ENCODE data around the gene TNS1. TPM values are rescaled to one million over a fixed set of nuclear protein-coding genes. Genes with fewer than 3 reads are reported as not detected.

Gene TNS1
- total and polyA plus RNA-seq, 10 of the 15 experiments (the other 5 are each of a cell fraction or from before 2014, with no cell fraction given), result 0.05 to 0.44 TPM; not detected in 8

GRCh38 chr2:217851191-217852020, 151.4 kb downstream of the TNS1 start:
- SMC1A ChIA-PET (ENCODE audit: uncharacterized antibody, unreplicated experiment), result no interaction called here
- TF ChIP-seq KDM1A (IDR thresholded peaks at IDR 0.05; ENCODE audit: borderline replicate concordance) (no peak), ZNF207 (IDR thresholded peaks at IDR 0.05; ENCODE audit: borderline replicate concordance) (no peak), SPI1 (IDR thresholded peaks at IDR 0.05; ENCODE audit: borderline replicate concordance, insufficient read depth, low read depth, low read length) (no peak), NR2F1 (conservative IDR thresholded peaks at IDR 0.05) (no peak), POU2F2 (IDR thresholded peaks at IDR 0.05; ENCODE audit: borderline replicate concordance, low read depth, low read length) (no peak), YY1 (IDR thresholded peaks at IDR 0.05; ENCODE audit: low read depth, low read length) (no peak), GABPA (IDR thresholded peaks at IDR 0.05; ENCODE audit: low read depth) (no peak), MEF2A (IDR thresholded peaks at IDR 0.05; ENCODE audit: insufficient read depth, low read depth, low read length) (no peak), POLR2A (IDR thresholded peaks at IDR 0.05; ENCODE audit: low read depth, low read length) (no peak)
- in situ Hi-C loops (cut with MboI) (no loop called here), intact Hi-C loops (cut with micrococcal nuclease; ENCODE audit: unreplicated experiment) (no loop called here)
- H3K27ac ChIP-seq (ENCODE audit: control insufficient read depth, insufficient read depth), result no peak overlapping the region
- no peak for ATAC-seq
- H3K27me3 ChIP-seq (replicated peaks in 1 of 2; ENCODE audit: control insufficient read depth in 2 of 2, insufficient read depth in 2 of 2, low read length in 1 of 2), result peaks cover 3% of the 10 kb centered on the region in 2 experiments
- no peak overlapping the region for H3K4me3 ChIP-seq
- no peak overlapping the region for H2AFZ ChIP-seq (ENCODE audit: control insufficient read depth, low read depth, low read length)
- POLR2A ChIA-PET, result no interaction called here
- no peaks in the 10 kb centered on the region for H3K36me3 ChIP-seq (ENCODE audit: control insufficient read depth in 2 of 2, insufficient read depth in 2 of 2, low read length in 1 of 2)
- H3K9ac ChIP-seq (ENCODE audit: control insufficient read depth, insufficient read depth, low read length), result no peak overlapping the region
- no peak overlapping the region for H3K4me2 ChIP-seq (ENCODE audit: control insufficient read depth, insufficient read depth)
- H3K9me3 ChIP-seq (replicated peaks; ENCODE audit: control insufficient read depth, insufficient read depth, low read length), result no peaks in the 10 kb centered on the region
- FAIRE-seq, result no peak
- no peaks in the 10 kb centered on the region for H3K79me2 ChIP-seq (ENCODE audit: control insufficient read depth, insufficient read depth, low read length)
- RAD21 ChIA-PET (ENCODE audit: unreplicated experiment), result no interaction called here
- no TSS peak for BruUV-seq (replicated peaks)
- WGBS (ENCODE audit: insufficient coverage, insufficient replicate concordance, low lambda C conversion rate, missing lambda C conversion rate), result 3% methylated on average over 2 of the region's 2 CpGs
- DNase-seq (ENCODE audit: low read depth, low spot score), result no peak
- no peaks in the 10 kb centered on the region for H4K20me1 ChIP-seq (ENCODE audit: control insufficient read depth, insufficient read depth)
- CTCF ChIA-PET, result no interaction called here
- no peaks in the 10 kb centered on the region for H3K4me1 ChIP-seq (ENCODE audit: control insufficient read depth, insufficient read depth, low read length)
